Gastroesophageal sphincter (tissue), 3 donors: ENCODE results near the gene HAUS5.

Source experiments
- CTCF ChIP-seq, 4 experiments: fragments of 200-600 bp in 2 of 4; fragments of 450-650 bp in 2 of 4; sonication (generic) in 1 of 4; IDR thresholded peaks; one replicate each; pipeline ENCODE4 v1.5.1; 2017 to 2019; ENCODE audit warnings: antibody characterized with exemption in 4 of 4, mild to moderate bottlenecking in 2 of 4, moderate library complexity in 2 of 4
- EP300 ChIP-seq: sonication (generic); formaldehyde crosslinking; IDR thresholded peaks from one replicate; pipeline ENCODE4 v1.6.1; 2017; ENCODE audit warnings: antibody characterized with exemption, mild to moderate bottlenecking
- POLR2A ChIP-seq, 2 donors: fragments of 450-650 bp; IDR thresholded peaks; one replicate each; pipeline ENCODE4 v1.6.1; 2017; ENCODE audit warnings: antibody characterized with exemption in 2 of 2, mild to moderate bottlenecking in 2 of 2, moderate library complexity in 1 of 2
- POLR2AphosphoS5 ChIP-seq: sonication (generic); formaldehyde crosslinking; IDR thresholded peaks from one replicate; pipeline ENCODE4 v1.6.1; 2017; ENCODE audit warnings: antibody characterized with exemption

- TF ChIP-seq CTCF (IDR thresholded peaks at IDR 0.05) (no peak), POLR2AphosphoS5 (no peak), POLR2A (IDR thresholded peaks at IDR 0.05) (no peak), EP300 (no peak)
Measured at GRCh38 chr19:35639863-35640262, 27.3 kb downstream of the HAUS5 start.
